Measurements from ENCODE around the gene STAG1. TPM values are rescaled to one million over a fixed set of nuclear protein-coding genes. Genes with fewer than 3 reads are reported as not detected.

The STAG1 gene
- total and polyA plus RNA-seq, 9 of the 15 experiments (the other 6 are each of a cell fraction or from before 2014, with no cell fraction given), result 2.7 to 17.7 (median 8.8) TPM

DNA sequence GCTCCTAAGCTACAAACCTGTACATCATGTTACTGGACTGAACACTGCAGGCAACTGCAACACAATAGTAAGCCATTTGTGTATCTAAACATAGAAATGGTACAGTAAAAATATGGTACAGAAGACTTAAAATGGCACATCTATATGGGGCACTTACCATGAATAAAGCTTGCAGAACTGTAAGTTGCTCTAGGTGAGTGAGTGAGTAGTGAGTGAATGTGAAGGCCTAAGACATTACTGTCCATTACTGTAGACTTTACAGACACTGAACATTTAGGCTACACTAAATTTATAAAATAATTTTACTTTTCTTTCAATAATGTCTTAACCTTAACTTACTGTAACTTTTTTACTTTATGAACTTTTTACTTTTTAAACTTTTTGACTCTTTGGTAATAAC lies 76.2 kb downstream of the STAG1 start (continued):
- TF ChIP-seq GMEB1 (CRISPR knock-in tag; IDR thresholded peaks at IDR 0.05), result no peak
- no peak for TF ChIP-seq POU5F1 (IDR thresholded peaks at IDR 0.05; ENCODE audit: borderline replicate concordance, low read depth, low read length, partially characterized antibody)
- TF ChIP-seq, protein P1, sequence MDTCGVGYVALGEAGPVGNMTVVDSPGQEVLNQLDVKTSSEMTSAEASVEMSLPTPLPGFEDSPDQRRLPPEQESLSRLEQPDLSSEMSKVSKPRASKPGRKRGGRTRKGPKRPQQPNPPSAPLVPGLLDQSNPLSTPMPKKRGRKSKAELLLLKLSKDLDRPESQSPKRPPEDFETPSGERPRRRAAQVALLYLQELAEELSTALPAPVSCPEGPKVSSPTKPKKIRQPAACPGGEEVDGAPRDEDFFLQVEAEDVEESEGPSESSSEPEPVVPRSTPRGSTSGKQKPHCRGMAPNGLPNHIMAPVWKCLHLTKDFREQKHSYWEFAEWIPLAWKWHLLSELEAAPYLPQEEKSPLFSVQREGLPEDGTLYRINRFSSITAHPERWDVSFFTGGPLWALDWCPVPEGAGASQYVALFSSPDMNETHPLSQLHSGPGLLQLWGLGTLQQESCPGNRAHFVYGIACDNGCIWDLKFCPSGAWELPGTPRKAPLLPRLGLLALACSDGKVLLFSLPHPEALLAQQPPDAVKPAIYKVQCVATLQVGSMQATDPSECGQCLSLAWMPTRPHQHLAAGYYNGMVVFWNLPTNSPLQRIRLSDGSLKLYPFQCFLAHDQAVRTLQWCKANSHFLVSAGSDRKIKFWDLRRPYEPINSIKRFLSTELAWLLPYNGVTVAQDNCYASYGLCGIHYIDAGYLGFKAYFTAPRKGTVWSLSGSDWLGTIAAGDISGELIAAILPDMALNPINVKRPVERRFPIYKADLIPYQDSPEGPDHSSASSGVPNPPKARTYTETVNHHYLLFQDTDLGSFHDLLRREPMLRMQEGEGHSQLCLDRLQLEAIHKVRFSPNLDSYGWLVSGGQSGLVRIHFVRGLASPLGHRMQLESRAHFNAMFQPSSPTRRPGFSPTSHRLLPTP (IDR thresholded peaks at IDR 0.05; ENCODE audit: borderline replicate concordance, extremely low read depth, insufficient read length), result no peak
- TF ChIP-seq, protein P2, sequence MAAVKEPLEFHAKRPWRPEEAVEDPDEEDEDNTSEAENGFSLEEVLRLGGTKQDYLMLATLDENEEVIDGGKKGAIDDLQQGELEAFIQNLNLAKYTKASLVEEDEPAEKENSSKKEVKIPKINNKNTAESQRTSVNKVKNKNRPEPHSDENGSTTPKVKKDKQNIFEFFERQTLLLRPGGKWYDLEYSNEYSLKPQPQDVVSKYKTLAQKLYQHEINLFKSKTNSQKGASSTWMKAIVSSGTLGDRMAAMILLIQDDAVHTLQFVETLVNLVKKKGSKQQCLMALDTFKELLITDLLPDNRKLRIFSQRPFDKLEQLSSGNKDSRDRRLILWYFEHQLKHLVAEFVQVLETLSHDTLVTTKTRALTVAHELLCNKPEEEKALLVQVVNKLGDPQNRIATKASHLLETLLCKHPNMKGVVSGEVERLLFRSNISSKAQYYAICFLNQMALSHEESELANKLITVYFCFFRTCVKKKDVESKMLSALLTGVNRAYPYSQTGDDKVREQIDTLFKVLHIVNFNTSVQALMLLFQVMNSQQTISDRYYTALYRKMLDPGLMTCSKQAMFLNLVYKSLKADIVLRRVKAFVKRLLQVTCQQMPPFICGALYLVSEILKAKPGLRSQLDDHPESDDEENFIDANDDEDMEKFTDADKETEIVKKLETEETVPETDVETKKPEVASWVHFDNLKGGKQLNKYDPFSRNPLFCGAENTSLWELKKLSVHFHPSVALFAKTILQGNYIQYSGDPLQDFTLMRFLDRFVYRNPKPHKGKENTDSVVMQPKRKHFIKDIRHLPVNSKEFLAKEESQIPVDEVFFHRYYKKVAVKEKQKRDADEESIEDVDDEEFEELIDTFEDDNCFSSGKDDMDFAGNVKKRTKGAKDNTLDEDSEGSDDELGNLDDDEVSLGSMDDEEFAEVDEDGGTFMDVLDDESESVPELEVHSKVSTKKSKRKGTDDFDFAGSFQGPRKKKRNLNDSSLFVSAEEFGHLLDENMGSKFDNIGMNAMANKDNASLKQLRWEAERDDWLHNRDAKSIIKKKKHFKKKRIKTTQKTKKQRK (IDR thresholded peaks at IDR 0.05; ENCODE audit: borderline replicate concordance, low read depth, low read length), result no peak

All from K562 (cell line).